Measurements from ENCODE around the gene BBIP1. TPM values are rescaled to one million over a fixed set of nuclear protein-coding genes. Genes with fewer than 3 reads are reported as not detected.

The BBIP1 gene
- total and polyA plus RNA-seq, 10 of the 15 experiments (the other 5 are each of a cell fraction or from before 2014, with no cell fraction given), result 13.8 to 40.8 (median 31.3) TPM

DNA sequence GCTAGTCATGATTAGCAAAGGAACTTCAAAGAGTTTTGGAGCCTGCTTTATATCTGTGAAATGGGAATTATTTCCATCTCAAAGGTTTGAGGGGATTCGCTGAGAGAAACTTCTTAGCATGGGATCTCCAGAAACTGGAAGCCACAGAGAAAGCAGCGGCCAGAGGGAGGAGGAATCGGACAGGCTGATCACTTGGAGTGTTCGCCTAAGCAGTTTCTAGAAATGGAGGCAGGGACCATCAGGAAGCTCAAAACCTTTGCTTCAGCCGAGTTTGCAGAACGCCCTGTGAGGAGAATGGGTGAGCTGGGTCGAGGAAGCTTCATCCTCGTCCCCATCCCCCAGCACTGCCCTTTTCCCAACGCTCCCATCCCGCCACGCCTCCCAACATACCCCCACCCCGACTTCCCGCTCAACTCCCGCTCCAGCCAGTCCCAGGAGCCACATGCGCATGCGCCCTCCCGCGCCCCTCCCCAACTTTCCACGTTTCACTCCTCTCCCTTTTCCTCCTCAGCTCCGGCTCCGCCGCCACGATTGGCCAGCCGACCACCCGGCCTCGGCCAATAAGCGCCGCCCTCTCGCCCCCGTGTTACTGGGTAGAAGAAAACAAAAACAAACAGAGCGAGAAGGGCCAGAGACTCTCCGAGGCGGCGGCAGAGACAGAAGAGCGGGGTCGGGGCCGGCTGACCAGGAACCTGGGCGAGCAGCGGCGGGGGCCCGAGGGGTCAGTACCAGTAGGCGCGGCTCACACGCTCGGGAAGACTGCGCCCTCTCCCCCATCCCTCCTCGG is 47.5 kb downstream of the BBIP1 start, which contains the start of gene PDCD4 (continued):
- TF ChIP-seq, protein P1, sequence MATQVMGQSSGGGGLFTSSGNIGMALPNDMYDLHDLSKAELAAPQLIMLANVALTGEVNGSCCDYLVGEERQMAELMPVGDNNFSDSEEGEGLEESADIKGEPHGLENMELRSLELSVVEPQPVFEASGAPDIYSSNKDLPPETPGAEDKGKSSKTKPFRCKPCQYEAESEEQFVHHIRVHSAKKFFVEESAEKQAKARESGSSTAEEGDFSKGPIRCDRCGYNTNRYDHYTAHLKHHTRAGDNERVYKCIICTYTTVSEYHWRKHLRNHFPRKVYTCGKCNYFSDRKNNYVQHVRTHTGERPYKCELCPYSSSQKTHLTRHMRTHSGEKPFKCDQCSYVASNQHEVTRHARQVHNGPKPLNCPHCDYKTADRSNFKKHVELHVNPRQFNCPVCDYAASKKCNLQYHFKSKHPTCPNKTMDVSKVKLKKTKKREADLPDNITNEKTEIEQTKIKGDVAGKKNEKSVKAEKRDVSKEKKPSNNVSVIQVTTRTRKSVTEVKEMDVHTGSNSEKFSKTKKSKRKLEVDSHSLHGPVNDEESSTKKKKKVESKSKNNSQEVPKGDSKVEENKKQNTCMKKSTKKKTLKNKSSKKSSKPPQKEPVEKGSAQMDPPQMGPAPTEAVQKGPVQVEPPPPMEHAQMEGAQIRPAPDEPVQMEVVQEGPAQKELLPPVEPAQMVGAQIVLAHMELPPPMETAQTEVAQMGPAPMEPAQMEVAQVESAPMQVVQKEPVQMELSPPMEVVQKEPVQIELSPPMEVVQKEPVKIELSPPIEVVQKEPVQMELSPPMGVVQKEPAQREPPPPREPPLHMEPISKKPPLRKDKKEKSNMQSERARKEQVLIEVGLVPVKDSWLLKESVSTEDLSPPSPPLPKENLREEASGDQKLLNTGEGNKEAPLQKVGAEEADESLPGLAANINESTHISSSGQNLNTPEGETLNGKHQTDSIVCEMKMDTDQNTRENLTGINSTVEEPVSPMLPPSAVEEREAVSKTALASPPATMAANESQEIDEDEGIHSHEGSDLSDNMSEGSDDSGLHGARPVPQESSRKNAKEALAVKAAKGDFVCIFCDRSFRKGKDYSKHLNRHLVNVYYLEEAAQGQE (IDR thresholded peaks at IDR 0.05; ENCODE audit: low read depth, low read length), result 0 out of 2 replicates have a peak, but pooled peaks have one; percentile 34
- TF ChIP-seq, protein P2, sequence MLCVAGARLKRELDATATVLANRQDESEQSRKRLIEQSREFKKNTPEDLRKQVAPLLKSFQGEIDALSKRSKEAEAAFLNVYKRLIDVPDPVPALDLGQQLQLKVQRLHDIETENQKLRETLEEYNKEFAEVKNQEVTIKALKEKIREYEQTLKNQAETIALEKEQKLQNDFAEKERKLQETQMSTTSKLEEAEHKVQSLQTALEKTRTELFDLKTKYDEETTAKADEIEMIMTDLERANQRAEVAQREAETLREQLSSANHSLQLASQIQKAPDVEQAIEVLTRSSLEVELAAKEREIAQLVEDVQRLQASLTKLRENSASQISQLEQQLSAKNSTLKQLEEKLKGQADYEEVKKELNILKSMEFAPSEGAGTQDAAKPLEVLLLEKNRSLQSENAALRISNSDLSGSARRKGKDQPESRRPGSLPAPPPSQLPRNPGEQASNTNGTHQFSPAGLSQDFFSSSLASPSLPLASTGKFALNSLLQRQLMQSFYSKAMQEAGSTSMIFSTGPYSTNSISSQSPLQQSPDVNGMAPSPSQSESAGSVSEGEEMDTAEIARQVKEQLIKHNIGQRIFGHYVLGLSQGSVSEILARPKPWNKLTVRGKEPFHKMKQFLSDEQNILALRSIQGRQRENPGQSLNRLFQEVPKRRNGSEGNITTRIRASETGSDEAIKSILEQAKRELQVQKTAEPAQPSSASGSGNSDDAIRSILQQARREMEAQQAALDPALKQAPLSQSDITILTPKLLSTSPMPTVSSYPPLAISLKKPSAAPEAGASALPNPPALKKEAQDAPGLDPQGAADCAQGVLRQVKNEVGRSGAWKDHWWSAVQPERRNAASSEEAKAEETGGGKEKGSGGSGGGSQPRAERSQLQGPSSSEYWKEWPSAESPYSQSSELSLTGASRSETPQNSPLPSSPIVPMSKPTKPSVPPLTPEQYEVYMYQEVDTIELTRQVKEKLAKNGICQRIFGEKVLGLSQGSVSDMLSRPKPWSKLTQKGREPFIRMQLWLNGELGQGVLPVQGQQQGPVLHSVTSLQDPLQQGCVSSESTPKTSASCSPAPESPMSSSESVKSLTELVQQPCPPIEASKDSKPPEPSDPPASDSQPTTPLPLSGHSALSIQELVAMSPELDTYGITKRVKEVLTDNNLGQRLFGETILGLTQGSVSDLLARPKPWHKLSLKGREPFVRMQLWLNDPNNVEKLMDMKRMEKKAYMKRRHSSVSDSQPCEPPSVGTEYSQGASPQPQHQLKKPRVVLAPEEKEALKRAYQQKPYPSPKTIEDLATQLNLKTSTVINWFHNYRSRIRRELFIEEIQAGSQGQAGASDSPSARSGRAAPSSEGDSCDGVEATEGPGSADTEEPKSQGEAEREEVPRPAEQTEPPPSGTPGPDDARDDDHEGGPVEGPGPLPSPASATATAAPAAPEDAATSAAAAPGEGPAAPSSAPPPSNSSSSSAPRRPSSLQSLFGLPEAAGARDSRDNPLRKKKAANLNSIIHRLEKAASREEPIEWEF (IDR thresholded peaks at IDR 0.05; ENCODE audit: insufficient replicate concordance, low read depth, low read length), result no peak
- no peak for TF ChIP-seq SPI1 (IDR thresholded peaks at IDR 0.05; ENCODE audit: borderline replicate concordance, insufficient read depth, low read depth, low read length)
- TF ChIP-seq TARDBP (IDR thresholded peaks at IDR 0.05; ENCODE audit: borderline replicate concordance), result no peak
- TF ChIP-seq CBX3 (IDR thresholded peaks at IDR 0.05; ENCODE audit: borderline replicate concordance, low read depth), result no peak
- TF ChIP-seq JUND (IDR thresholded peaks at IDR 0.05; ENCODE audit: low read depth, low read length), result no peak
- no peak for TF ChIP-seq STAT3 (IDR thresholded peaks at IDR 0.05; ENCODE audit: low read depth, low read length)
- TF ChIP-seq MXI1 (IDR thresholded peaks at IDR 0.05; ENCODE audit: low read depth, low read length), result peak; percentile 21; the same call in 1 of the 2 replicates
- TF ChIP-seq, protein P3, sequence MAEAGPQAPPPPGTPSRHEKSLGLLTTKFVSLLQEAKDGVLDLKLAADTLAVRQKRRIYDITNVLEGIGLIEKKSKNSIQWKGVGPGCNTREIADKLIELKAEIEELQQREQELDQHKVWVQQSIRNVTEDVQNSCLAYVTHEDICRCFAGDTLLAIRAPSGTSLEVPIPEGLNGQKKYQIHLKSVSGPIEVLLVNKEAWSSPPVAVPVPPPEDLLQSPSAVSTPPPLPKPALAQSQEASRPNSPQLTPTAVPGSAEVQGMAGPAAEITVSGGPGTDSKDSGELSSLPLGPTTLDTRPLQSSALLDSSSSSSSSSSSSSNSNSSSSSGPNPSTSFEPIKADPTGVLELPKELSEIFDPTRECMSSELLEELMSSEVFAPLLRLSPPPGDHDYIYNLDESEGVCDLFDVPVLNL (IDR thresholded peaks at IDR 0.05; ENCODE audit: low read depth, low read length), result no peak
- no peak for TF ChIP-seq NR2F1 (conservative IDR thresholded peaks at IDR 0.05)
- TF ChIP-seq, protein P4, sequence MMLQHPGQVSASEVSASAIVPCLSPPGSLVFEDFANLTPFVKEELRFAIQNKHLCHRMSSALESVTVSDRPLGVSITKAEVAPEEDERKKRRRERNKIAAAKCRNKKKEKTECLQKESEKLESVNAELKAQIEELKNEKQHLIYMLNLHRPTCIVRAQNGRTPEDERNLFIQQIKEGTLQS (IDR thresholded peaks at IDR 0.05; ENCODE audit: borderline replicate concordance, extremely low read depth, low read depth, low read length), result no peak
- peak; percentile 75; the same call in 1 of the 2 replicates for TF ChIP-seq PML (IDR thresholded peaks at IDR 0.05; ENCODE audit: low read length)
- TF ChIP-seq HCFC1 (IDR thresholded peaks at IDR 0.05; ENCODE audit: low read length), result no peak
- no peak for TF ChIP-seq BCLAF1 (IDR thresholded peaks at IDR 0.05)
- no peak for TF ChIP-seq HDAC6 (IDR thresholded peaks at IDR 0.05; ENCODE audit: unreplicated experiment)

Measured in GM12878 (cell line).